A549 treated with DMSO at 1 μM for 4 hours (cell line): ENCODE results near the gene TNNT1. TPM values are rescaled to one million over a fixed set of nuclear protein-coding genes. Genes with fewer than 3 reads are reported as not detected.

Source experiments
- total RNA-seq: library from RNA; stranded (reverse); fragments of 200-300 nt; extraction: Qiagen RNA extraction; gene quantifications from 5 replicates; pipeline ENCODE4 v1.2.3, GENCODE V29; 2022; ENCODE audit warnings: low read depth

TNNT1 gene
- total RNA-seq: 116 to 141 TPM (median 128 TPM) in 5 replicates

GRCh38 chr19:55149078-55150003, at the start of gene TNNT1:
TNNT1 (minus strand) TSS chr19:55149206; CDS start chr19:55147157, 2,049 bp downstream.

GRCh38 chr19:55179606-55180484, 30.8 kb upstream of the TNNT1 start, which contains the start of gene SYT5:
SYT5 (minus strand) TSS chr19:55180289; CDS start chr19:55179041, 1,248 bp downstream.

GRCh38 chr19:55166530-55167268, 17.7 kb upstream of the TNNT1 start, which contains the start of gene DNAAF3:
DNAAF3 (minus strand) TSS chr19:55166613; CDS start chr19:55166413, 200 bp downstream.

GRCh38 chr19:55157064-55157908, 8.3 kb upstream of the TNNT1 start, which contains the start of gene TNNI3:
TNNI3 (minus strand) TSS chr19:55157732; CDS start chr19:55157589, 143 bp downstream.

GRCh38 chr19:55116859-55117662, 31.9 kb downstream of the TNNT1 start, which contains the start of gene PPP1R12C:
PPP1R12C (minus strand) TSS chr19:55117637; CDS start chr19:55117543, 94 bp downstream.

Other genes with a start within 250 kb of the TNNT1 start
- not detected in 5 replicates for gene NCR1, start 243.1 kb downstream of the TNNT1 start, total RNA-seq
- 0.06 to 0.38 TPM in 2 of 5 replicates, not detected in the others for gene NLRP7, start 201.7 kb downstream of the TNNT1 start, total RNA-seq
- 22.2 to 28.4 TPM (median 27.4 TPM) in 5 replicates for gene NLRP2, start 182.8 kb downstream of the TNNT1 start, total RNA-seq
- gene GP6, start 110.9 kb downstream of the TNNT1 start, total RNA-seq: 0.07 to 0.15 TPM (median 0.12 TPM) in 4 of 5 replicates, not detected in the other
- 16.7 to 21.1 TPM (median 20.7 TPM) in 5 replicates for gene RDH13, start 86.1 kb downstream of the TNNT1 start, total RNA-seq
- 2.8 to 5.9 TPM (median 5.7 TPM) in 5 replicates for gene EPS8L1, start 73.3 kb downstream of the TNNT1 start, total RNA-seq
- 57.3 to 91.8 TPM (median 81.7 TPM) in 5 replicates for gene PPP1R12C, start 31.6 kb downstream of the TNNT1 start, total RNA-seq
- 7.0 to 9.0 TPM (median 8.4 TPM) in 5 replicates for gene TNNI3, start 8.5 kb upstream of the TNNT1 start, total RNA-seq
- 5.6 to 6.5 TPM (median 6.0 TPM) in 5 replicates for gene DNAAF3, start 17.4 kb upstream of the TNNT1 start, total RNA-seq
- gene SYT5, start 31.1 kb upstream of the TNNT1 start, total RNA-seq: 2.5 to 5.1 TPM (median 3.9 TPM) in 5 replicates
- gene PTPRH, start 60.3 kb upstream of the TNNT1 start, total RNA-seq: 3.7 to 7.4 TPM (median 4.9 TPM) in 5 replicates
- gene TMEM86B, start 79.6 kb upstream of the TNNT1 start, total RNA-seq: 3.2 to 7.0 TPM (median 4.7 TPM) in 5 replicates
- gene PPP6R1, start 109.8 kb upstream of the TNNT1 start, total RNA-seq: 93.5 to 137 TPM (median 122 TPM) in 5 replicates
- gene HSPBP1, start 130.9 kb upstream of the TNNT1 start, total RNA-seq: 118 to 148 TPM (median 139 TPM) in 5 replicates
- 3.4 to 5.4 TPM (median 4.8 TPM) in 5 replicates for gene BRSK1, start 134.8 kb upstream of the TNNT1 start, total RNA-seq
- gene TMEM150B, start 176.1 kb upstream of the TNNT1 start, total RNA-seq: not detected in 5 replicates
- 7.5 to 12.2 TPM (median 9.8 TPM) in 5 replicates for gene KMT5C, start 190.7 kb upstream of the TNNT1 start, total RNA-seq
- 0.93 to 1.6 TPM (median 1.0 TPM) in 5 replicates for gene COX6B2, start 205.5 kb upstream of the TNNT1 start, total RNA-seq
- gene GARIN5B, start 214.1 kb upstream of the TNNT1 start, total RNA-seq: 0.11 to 0.24 TPM (median 0.18 TPM) in 5 replicates
- gene IL11, start 221.3 kb upstream of the TNNT1 start, total RNA-seq: 80.6 to 115 TPM (median 100 TPM) in 5 replicates
- gene TMEM190, start 227.6 kb upstream of the TNNT1 start, total RNA-seq: 1.2 to 3.3 TPM (median 2.2 TPM) in 5 replicates
- gene TMEM238, start 235.1 kb upstream of the TNNT1 start, total RNA-seq: 2.3 to 10.5 TPM (median 6.4 TPM) in 5 replicates
- 2,493 to 3,190 TPM (median 2,735 TPM) in 5 replicates for gene RPL28, start 236.7 kb upstream of the TNNT1 start, total RNA-seq